Stimulated activated CD8-positive, alpha-beta memory T cell treated with anti-CD3 and anti-CD28 coated beads, Interleukin-15, amount 100 ng/mL, for 24 hours (primary cell): ENCODE data around the gene STX16.

Source experiments
- DNase-seq: peaks from one replicate; pipeline ENCODE4 v3.0.0-alpha.2; 2020; ENCODE audit warnings: low read depth

Gene STX16, protein sequence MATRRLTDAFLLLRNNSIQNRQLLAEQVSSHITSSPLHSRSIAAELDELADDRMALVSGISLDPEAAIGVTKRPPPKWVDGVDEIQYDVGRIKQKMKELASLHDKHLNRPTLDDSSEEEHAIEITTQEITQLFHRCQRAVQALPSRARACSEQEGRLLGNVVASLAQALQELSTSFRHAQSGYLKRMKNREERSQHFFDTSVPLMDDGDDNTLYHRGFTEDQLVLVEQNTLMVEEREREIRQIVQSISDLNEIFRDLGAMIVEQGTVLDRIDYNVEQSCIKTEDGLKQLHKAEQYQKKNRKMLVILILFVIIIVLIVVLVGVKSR

GRCh38 chr20:58650776-58651558 lies at the start of gene STX16:
STX16 (plus strand) TSS chr20:58651283; CDS start chr20:58652007, 724 bp downstream.
- peak; percentile 70 for DNase-seq

- no peak for DNase-seq
Measured at GRCh38 chr20:58602124-58602523, 49.0 kb upstream of the STX16 start.

- no peak for DNase-seq
Measured at GRCh38 chr20:58603721-58604120, 47.4 kb upstream of the STX16 start.

GRCh38 chr20:58604128-58604881 lies 46.8 kb upstream of the STX16 start:
- DNase-seq: no peak

DNA sequence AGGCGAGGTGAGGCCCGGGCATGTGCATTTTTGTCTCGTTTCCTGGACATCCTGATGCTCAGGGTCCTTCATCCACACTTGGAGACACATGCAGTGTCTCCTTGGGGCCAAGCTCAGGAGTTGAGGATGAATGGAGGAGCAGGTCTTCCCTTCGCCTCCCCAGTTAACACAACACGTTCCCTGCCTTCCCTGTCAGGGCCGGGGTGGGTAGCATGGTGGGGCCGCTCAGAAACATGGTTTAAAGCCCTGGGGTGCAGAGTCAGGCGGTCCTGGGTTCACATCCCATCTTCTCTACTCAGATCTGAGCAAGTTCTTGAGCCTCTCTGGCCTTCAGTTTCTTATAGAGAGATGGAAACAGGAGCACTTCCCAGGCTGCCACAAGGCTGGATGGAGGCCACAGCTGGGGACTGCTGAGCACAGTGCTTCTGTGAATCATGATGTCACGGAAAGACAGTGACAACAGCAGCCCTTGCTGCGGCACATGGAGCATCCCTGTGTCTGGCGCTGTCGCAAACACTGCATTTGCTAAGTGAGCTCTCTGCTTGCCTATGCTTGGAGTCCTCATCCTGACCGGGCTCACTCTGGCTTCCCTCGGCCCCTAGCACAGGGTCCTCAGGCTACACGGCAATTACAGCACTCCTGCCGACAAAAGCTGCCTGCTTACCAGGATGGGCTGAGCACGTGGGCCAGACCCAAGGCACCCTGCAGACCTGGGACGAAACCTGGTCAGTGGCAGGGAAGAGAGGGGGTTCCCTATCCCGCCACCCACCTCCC lies 45.6 kb upstream of the STX16 start:
- no peak for DNase-seq

DNA sequence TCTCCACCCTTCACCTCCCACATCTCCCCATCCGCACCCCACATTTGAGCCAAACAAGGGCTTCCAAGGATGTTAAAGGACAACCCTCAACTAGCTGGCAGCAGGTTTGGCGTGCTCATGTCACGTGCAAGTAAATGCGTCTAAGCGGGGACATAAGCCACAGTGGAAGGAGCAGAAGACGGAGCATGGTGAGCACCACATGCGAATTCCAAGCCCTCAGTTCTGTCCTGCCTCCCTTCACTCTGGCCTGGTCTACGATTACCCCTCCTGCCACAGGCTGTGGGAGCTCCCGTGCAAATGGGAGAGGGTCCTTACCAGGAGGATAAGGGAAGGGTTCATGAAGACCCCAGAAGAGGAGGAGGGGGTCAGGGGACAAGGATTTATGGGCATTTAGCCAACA lies 44.9 kb upstream of the STX16 start:
- DNase-seq: no peak

DNA sequence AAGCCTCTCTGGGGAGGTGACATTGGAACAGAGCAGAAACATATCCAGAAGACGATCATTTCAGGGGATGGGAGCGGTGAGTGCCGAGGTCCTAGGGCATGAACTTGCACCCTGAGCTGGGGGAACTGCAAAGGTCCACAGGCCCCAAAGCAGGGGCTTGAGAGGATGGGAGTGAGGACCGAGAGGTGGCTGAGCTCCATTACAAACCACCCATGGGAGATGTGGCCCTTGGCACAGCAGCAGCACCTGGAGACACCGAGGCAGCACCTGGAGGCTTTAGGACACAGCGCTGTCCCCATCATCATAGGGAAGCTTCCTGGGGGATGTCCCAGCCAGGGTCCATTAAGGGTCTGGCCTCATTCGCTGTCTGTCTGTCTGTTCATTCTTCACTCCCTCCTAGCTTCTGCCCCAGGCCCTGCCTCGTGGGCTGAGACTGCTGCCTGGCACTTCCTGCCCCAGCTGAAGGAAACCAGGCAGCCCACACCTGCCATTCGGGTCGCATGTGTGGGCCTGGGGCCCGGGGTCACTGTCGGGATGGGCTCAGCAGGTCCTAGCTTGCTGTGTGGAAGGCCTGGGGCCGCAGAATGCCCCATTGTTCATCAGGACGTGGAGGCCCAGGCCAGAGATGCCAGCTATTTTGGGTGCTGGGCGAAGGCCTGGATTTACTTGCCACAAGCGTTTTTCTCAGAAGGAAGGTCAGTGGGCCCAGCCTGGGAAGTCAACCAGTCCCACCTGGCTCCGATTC lies 42.8 kb upstream of the STX16 start:
- no peak for DNase-seq

- DNase-seq: no peak
Measured at GRCh38 chr20:58609026-58609425, 42.1 kb upstream of the STX16 start.

DNA sequence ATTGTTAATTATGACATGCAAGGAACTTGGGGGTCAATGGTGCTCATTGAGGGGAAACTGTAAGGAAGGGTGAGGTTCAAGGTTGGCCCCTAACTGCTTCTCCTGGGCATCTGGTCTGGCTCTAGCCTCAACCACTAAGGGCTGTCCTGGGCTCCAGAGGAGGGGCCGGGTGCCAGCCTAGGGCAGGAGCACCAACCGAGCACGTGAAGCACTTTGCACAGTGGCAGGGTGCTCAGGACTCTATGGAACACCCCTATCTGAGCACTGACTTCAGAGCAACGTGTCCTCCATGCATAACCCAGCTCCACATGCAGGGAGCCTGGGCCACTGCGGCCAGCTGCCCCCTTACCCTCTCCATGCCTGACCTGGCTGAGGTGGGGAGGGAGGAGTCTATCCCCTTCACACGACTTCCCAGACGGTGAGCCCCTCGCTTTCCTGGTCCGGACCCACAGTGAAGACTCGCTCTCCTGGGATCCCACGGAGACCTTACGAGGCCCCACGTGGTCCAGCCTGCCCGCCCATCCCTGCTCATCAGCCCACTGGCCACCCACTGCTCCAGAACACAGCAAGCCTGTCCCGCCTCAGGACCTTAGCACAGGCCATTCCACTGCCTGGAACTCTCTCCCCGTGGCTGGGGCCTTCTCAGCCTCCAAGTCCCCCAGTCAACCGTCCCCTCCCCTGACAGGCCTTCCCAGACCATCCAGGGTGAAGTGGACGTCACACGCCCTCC lies 40.8 kb upstream of the STX16 start:
- no peak for DNase-seq

GRCh38 chr20:58610811-58611210 lies 40.3 kb upstream of the STX16 start:
- no peak for DNase-seq

DNA sequence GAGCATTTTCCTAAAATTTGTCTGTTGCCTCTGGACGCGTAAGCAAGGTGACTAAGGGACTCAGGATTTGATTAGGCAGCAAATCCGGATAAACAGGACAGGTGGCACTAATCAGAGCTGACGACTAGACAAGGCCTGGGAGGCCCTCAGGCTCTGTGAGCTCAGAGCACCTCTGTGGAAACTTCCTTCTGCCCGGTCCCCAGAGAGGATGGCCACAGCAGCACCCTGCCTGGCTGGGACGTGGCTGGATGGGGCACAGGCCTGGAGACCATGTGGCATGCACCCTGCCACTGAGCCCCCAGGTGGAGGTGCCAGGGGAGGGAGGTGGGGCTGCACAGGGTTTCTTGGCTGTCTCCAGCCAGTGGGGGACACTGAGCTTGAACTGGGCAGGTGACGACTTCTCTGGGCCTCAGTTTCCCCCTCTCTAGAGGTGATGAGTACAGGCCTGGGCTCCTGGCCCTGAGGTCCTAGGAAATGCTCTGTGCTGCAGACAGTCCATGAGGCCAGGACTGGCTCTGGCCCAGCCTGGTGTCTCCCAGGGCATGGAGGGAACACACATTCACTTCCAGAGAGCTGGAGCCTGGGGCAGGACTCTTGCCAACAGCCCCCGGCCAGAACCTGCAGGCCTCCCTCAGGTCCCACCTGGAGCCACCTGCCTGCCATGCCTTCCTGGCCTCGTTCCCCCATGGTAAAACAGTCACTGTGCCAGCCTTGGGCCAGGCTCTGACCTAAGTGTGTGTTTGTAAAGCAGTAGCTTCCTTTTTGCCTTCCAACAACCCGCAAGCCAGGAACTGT lies 39.6 kb upstream of the STX16 start:
- no peak for DNase-seq

- DNase-seq: no peak
Measured at GRCh38 chr20:58612121-58612691, 38.9 kb upstream of the STX16 start.

DNA sequence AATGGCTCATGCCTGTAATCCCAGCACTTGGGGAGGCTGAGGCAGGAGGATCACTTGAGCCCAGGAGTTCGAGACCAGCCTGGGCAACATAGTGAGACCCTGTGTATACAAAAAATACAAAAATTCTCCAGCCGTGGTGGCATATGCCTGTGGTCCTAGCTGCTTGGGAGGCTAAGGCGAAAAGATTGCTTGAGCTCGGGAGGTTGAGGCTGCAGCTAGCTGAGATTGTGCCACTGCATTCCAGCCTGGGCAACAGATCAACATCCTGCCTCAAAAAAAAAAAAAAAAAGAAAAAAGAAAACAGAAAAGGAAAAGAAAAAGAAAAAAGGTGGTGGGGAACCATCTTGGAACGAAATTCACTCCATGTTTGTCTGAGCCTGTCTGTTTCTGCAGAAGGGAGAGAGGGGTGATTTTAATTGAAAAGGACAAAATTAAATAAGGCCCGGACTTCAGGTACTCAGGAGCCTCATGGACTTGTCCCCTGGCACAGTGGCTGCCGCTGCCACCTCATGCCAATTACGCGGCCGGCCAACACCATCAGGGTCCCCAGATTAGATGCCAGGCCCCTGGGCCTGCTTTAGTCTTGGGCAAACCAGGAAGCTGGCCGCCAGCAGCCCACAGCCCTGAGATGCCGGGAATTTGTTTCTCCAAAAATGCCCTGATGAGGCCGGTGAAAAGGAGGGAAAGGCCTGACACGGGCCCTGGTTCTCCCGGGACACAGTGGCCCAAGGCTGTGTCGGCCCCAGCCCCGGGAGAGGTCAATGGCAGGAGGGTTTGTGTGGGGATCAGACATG lies 37.8 kb upstream of the STX16 start:
- no peak for DNase-seq

DNA sequence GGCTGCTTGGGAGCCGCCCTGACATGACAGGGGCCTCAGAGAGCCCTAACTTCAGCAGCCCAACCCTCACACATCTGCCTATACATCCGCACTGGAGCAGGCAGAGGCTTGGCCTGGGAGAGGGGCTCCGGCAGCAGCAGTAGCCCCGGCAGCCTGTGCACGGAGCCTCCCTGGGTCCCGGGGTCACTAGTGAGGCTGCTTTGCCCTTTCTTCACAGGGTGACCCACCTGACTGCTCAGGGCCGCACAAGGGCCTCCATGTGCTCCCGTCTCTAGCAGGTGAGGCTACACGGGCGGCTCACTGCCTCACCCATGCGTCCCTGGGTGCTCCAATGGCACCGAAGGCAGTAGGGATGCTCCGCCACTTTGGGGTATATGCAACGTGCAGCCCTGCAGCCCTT lies 36.7 kb upstream of the STX16 start:
- no peak for DNase-seq

- DNase-seq: no peak
Measured at GRCh38 chr20:58614984-58615760, 35.9 kb upstream of the STX16 start.

- DNase-seq: no peak
Measured at GRCh38 chr20:58616411-58616810, 34.7 kb upstream of the STX16 start.

- no peak for DNase-seq
Measured at GRCh38 chr20:58617158-58617557, 33.9 kb upstream of the STX16 start.
